B cell (primary cell): Measurements from ENCODE around the gene NRP1. TPM values are rescaled to one million over a fixed set of nuclear protein-coding genes. Genes with fewer than 3 reads are reported as not detected.

Experiments
- ATAC-seq: fragments of 200-7000 bp; cut with Tn5 transposase; one replicate; pipeline ENCODE4 v1.10.0; 2021; ENCODE audit warnings: low read depth, mild to moderate bottlenecking, moderate number of reproducible peaks, moderate library complexity
- CTCF ChIA-PET: fragments of 350-600 bp; sonication (Branson Sonifier 250); formaldehyde crosslinking; loops from one replicate; lab custom pipeline; 2021; ENCODE audit warnings: antibody characterized with exemption, inconsistent platforms; lab: Charles Lee
- POLR2A ChIA-PET: fragments of 350-600 bp; sonication (Branson Sonifier 250); formaldehyde crosslinking; loops from one replicate; lab custom pipeline; 2021; ENCODE audit warnings: antibody characterized with exemption; lab: Charles Lee
- DNase-seq: peaks from one replicate; pipeline ENCODE4 v3.0.0; 2013
- H2AFZ ChIP-seq: 2 replicates; pipeline ENCODE4 v1.6.1; 2012; ENCODE audit warnings: mild to moderate bottlenecking, low read depth, low read length; ENCODE audit not compliant: insufficient read depth, poor library complexity, severe bottlenecking
- H3K27ac ChIP-seq, 2 donors: 1 replicate in 1 of 2; 2 replicates in 1 of 2; pipeline ENCODE4 v1.5.1; 2012 to 2013; ENCODE audit warnings: low read length in 2 of 2, mild to moderate bottlenecking in 2 of 2, moderate library complexity in 1 of 2
- H3K27me3 ChIP-seq, 4 experiments: fragments of 200-600 bp in 1 of 4; sonication (generic) in 1 of 4; replicated peaks in 1 of 4; 1 replicate in 2 of 4; 2 replicates in 2 of 4; pipeline versions ENCODE4 v1.6.1 to v1.7.0; 2013 to 2016; ENCODE audit warnings: low read length in 3 of 4, mild to moderate bottlenecking in 2 of 4, mixed read lengths in 1 of 4, moderate library complexity in 1 of 4; ENCODE audit not compliant: insufficient read depth in 4 of 4, control insufficient read depth in 3 of 4; ENCODE audit errors: control extremely low read depth in 1 of 4
- H3K36me3 ChIP-seq, 2 experiments: replicated peaks in 1 of 2; 1 replicate in 1 of 2; 2 replicates in 1 of 2; pipeline versions ENCODE4 v1.6.1 to v1.7.1; 2013; ENCODE audit warnings: low read length in 1 of 2; ENCODE audit not compliant: insufficient read depth in 2 of 2, control insufficient read depth in 1 of 2; ENCODE audit errors: control extremely low read depth in 1 of 2, extremely low read depth in 1 of 2
- H3K4me1 ChIP-seq, 2 donors: fragments of 200-600 bp in 1 of 2; sonication (generic) in 1 of 2; 1 replicate in 1 of 2; 2 replicates in 1 of 2; pipeline versions ENCODE4 v1.5.1 to v1.6.1; 2013 to 2017; ENCODE audit warnings: low read length in 2 of 2; ENCODE audit not compliant: control insufficient read depth in 2 of 2, insufficient read depth in 2 of 2
- H3K4me2 ChIP-seq: replicated peaks from 2 replicates; pipeline ENCODE3; 2012; ENCODE audit warnings: mild to moderate bottlenecking, low read depth, low read length; ENCODE audit not compliant: poor library complexity, severe bottlenecking
- H3K4me3 ChIP-seq, 5 experiments: fragments of 200-600 bp in 1 of 5; sonication (generic) in 1 of 5; 1 replicate in 3 of 5; 2 replicates in 2 of 5; pipeline versions ENCODE4 v1.5.1 to v1.7.0; 2011 to 2016; ENCODE audit warnings: low read length in 4 of 5, mild to moderate bottlenecking in 4 of 5, low read depth in 2 of 5, control low read depth in 1 of 5, moderate library complexity in 1 of 5; ENCODE audit not compliant: insufficient read depth in 1 of 5; ENCODE audit errors: control extremely low read depth in 1 of 5, extremely low read depth in 1 of 5
- H3K79me2 ChIP-seq: fragments of 200-600 bp; sonication (generic); one replicate; pipeline ENCODE4 v1.6.0; 2016; ENCODE audit warnings: low read length; ENCODE audit not compliant: control insufficient read depth, insufficient read depth
- H3K9ac ChIP-seq: fragments of 200-600 bp; sonication (generic); 2 replicates; pipeline ENCODE4 v1.6.1; 2017; ENCODE audit warnings: mild to moderate bottlenecking, low read length, moderate library complexity
- H3K9me3 ChIP-seq, 3 donors: one replicate each; pipeline versions ENCODE4 v1.6.1 to v1.7.1; 2013; ENCODE audit warnings: low read length in 2 of 3; ENCODE audit not compliant: control insufficient read depth in 2 of 3, insufficient read depth in 1 of 3; ENCODE audit errors: control extremely low read depth in 1 of 3
- H4K20me1 ChIP-seq: 2 replicates; pipeline ENCODE4 v1.6.0; 2012; ENCODE audit warnings: mild to moderate bottlenecking, low read length; ENCODE audit not compliant: insufficient read depth, control insufficient read depth, poor library complexity, severe bottlenecking
- H3K27ac Mint-ChIP-seq: one replicate; pipeline ENCODE4 v1.8.0; 2021; ENCODE audit warnings: mixed read lengths
- H3K27me3 Mint-ChIP-seq: one replicate; pipeline ENCODE4 v1.8.0; 2021; ENCODE audit warnings: mixed read lengths
- H3K4me1 Mint-ChIP-seq: one replicate; pipeline ENCODE4 v1.8.0; 2021; ENCODE audit warnings: mixed read lengths
- H3K4me3 Mint-ChIP-seq: one replicate; pipeline ENCODE4 v1.8.0; 2021; ENCODE audit warnings: mixed read lengths
- H3K9me3 Mint-ChIP-seq: one replicate; pipeline ENCODE4 v1.8.0; 2022; ENCODE audit warnings: mixed read lengths; ENCODE audit not compliant: insufficient read depth
- CTCF ChIP-seq: fragments of 200-600 bp; IDR thresholded peaks from one replicate; pipeline ENCODE4 v1.8.0; 2022; ENCODE audit warnings: antibody characterized with exemption, mild to moderate bottlenecking
- EZH2 ChIP-seq: IDR thresholded peaks from 2 replicates; pipeline ENCODE4 v1.6.1; 2012; ENCODE audit warnings: borderline replicate concordance, low read depth, mild to moderate bottlenecking, moderate library complexity, low read length; ENCODE audit not compliant: insufficient read depth, poor library complexity, severe bottlenecking
- WGBS: methylation state at CpG from one replicate; pipeline ENCODE4 v1.1.5; 2013; ENCODE audit warnings: missing lambda C conversion rate; ENCODE audit not compliant: insufficient coverage; 5-methylcytosine and 5-hydroxymethylcytosine counted together
- intact Hi-C: fragments of 100-400 bp; cut with micrococcal nuclease; formaldehyde crosslinking; loops from one replicate; pipeline ENCODE4 v1.10.0; 2022
- polyA plus RNA-seq: library from polyadenylated mRNA; depleted of rRNA; stranded (reverse); fragments of >200 nt; gene quantifications from 2 replicates; pipeline ENCODE4 v1.2.3, GENCODE V29; 2012
- total RNA-seq, 2 donors: library from RNA; stranded (reverse); fragments of 120-200 nt in 1 of 2; gene quantifications; 1 replicate in 1 of 2; 2 replicates in 1 of 2; pipeline versions ENCODE4 v1.2.3 to v1.2.4, GENCODE V29; 2013 to 2022

Gene NRP1
- total and polyA plus RNA-seq, 2 donors (not counting 1 experiment from before 2014, with no cell fraction given) = 0.34 TPM; not detected in 1

- Histone ChIP-seq H3K27ac (no peak overlapping the region), H3K9me3 (no peaks in the 10 kb centered on the region), H3K4me2 (no peak overlapping the region), H3K79me2 (no peaks in the 10 kb centered on the region), H3K4me3 (no peak overlapping the region), H3K27me3 (no peaks in the 10 kb centered on the region), H2AFZ (no peak overlapping the region), H3K9ac (no peak overlapping the region), H3K36me3 (no peaks in the 10 kb centered on the region), H3K4me1 (peaks cover 0 to 3% of the 10 kb centered on the region in 2 donors), H4K20me1 (no peaks in the 10 kb centered on the region)
- ChIA-PET POLR2A (no interaction called here), CTCF (no interaction called here)
- Mint-ChIP-seq H3K27ac (no peak overlapping the region), H3K27me3 (no peaks in the 10 kb centered on the region), H3K4me3 (no peak overlapping the region), H3K9me3 (no peaks in the 10 kb centered on the region), H3K4me1 (peaks cover 15% of the 10 kb centered on the region)
- no CpG with 5 or more reads among the region's 1 CpG for WGBS
- no peak for TF ChIP-seq CTCF
- TF ChIP-seq EZH2 = no peak
- ATAC-seq (no peak), DNase-seq (no peak)
- intact Hi-C loops = no loop called here
Measured at GRCh38 chr10:33245343-33245742, 89.1 kb downstream of the NRP1 start.

GRCh38 chr10:33244354-33244967 is 90.0 kb downstream of the NRP1 start:
- Histone ChIP-seq H3K27ac (no peak overlapping the region), H3K4me2 (no peak overlapping the region), H3K9me3 (no peaks in the 10 kb centered on the region), H3K79me2 (no peaks in the 10 kb centered on the region), H3K4me1 (peaks cover 0 to 3% of the 10 kb centered on the region in 2 donors), H2AFZ (no peak overlapping the region), H3K36me3 (no peaks in the 10 kb centered on the region), H4K20me1 (no peaks in the 10 kb centered on the region), H3K9ac (no peak overlapping the region), H3K4me3 (no peak overlapping the region), H3K27me3 (no peaks in the 10 kb centered on the region)
- no peak for DNase-seq
- ChIA-PET CTCF (no interaction called here), POLR2A (no interaction called here)
- H3K4me3 Mint-ChIP-seq = no peak overlapping the region
- intact Hi-C loops = no loop called here
- no peak for ATAC-seq
- no peaks in the 10 kb centered on the region for H3K9me3 Mint-ChIP-seq
- no peak overlapping the region for H3K27ac Mint-ChIP-seq
- no peak for TF ChIP-seq EZH2
- no peak for TF ChIP-seq CTCF
- H3K27me3 Mint-ChIP-seq = peaks cover 3% of the 10 kb centered on the region
- H3K4me1 Mint-ChIP-seq = peaks cover 15% of the 10 kb centered on the region
- WGBS = no CpG with 5 or more reads among the region's 2 CpGs
